ENCODE measurements around the gene KIRREL1.

GRCh38 chr1:158084747-158085146 is 91.3 kb downstream of the KIRREL1 start:
- TF ChIP-seq CTCF (conservative IDR thresholded peaks at IDR 0.05 in 1 of 2, IDR thresholded peaks at IDR 0.05 in 1 of 2; ENCODE audit: low read depth in 1 of 2, low read length in 2 of 2) (no peak), EZH2 (IDR thresholded peaks at IDR 0.05; ENCODE audit: low read length, missing control alignments) (no peak)

Measured in fibroblast of lung (primary cell).